Esophagus (tissue), 2 donors: ENCODE data around the gene FYCO1. TPM values are rescaled to one million over a fixed set of nuclear protein-coding genes. Genes with fewer than 3 reads are reported as not detected.
A peak's percentile ranks its signal among the peaks of the same experiment; 100 is the strongest.

ENCODE experiments used
- H3K27ac ChIP-seq, 2 donors: one replicate each; pipeline ENCODE4 v1.5.1; 2013; ENCODE audit warnings: low read depth in 2 of 2, mild to moderate bottlenecking in 2 of 2, inconsistent platforms in 1 of 2, low read length in 1 of 2, moderate library complexity in 1 of 2
- H3K27me3 ChIP-seq, 2 donors: one replicate each; pipeline ENCODE4 v1.6.1; 2013; ENCODE audit warnings: low read length in 2 of 2, control low read depth in 1 of 2, mild to moderate bottlenecking in 1 of 2; ENCODE audit not compliant: insufficient read depth in 2 of 2, control insufficient read depth in 1 of 2
- H3K36me3 ChIP-seq, 2 donors: one replicate each; pipeline ENCODE4 v1.6.1; 2013; ENCODE audit warnings: low read length in 1 of 2; ENCODE audit not compliant: control insufficient read depth in 2 of 2, insufficient read depth in 2 of 2
- H3K4me1 ChIP-seq, 2 donors: one replicate each; pipeline ENCODE4 v1.6.1; 2013; ENCODE audit warnings: low read length in 1 of 2; ENCODE audit not compliant: control insufficient read depth in 2 of 2, insufficient read depth in 2 of 2
- H3K4me3 ChIP-seq, 2 donors: one replicate each; pipeline ENCODE4 v1.5.1; 2013; ENCODE audit warnings: low read length in 2 of 2, mild to moderate bottlenecking in 2 of 2, low read depth in 1 of 2, moderate library complexity in 1 of 2
- H3K9me3 ChIP-seq, 2 donors: one replicate each; pipeline ENCODE4 v1.6.1; 2013; ENCODE audit warnings: mild to moderate bottlenecking in 2 of 2, low read depth in 1 of 2, low read length in 1 of 2, moderate library complexity in 1 of 2; ENCODE audit not compliant: control insufficient read depth in 2 of 2, insufficient read depth in 1 of 2
- WGBS, 2 donors: extraction: QIAGEN DNeasy Blood & Tissue Kit; methylation state at CpG; one replicate each; pipeline ENCODE4 v1.1.7; 2013; 5-methylcytosine and 5-hydroxymethylcytosine counted together
- polyA plus RNA-seq, 2 donors: library from polyadenylated mRNA; stranded (reverse); fragments of 200-250 nt; gene quantifications; one replicate each; pipeline ENCODE4 v1.2.3, GENCODE V29; 2013
- donor health status: healthy with polysubstance abuse.
- donor health status: Bipolar disorder and iron deficiency.

FYCO1 gene
- polyA plus RNA-seq, 2 donors, result 9.6 to 11.9 TPM

DNA sequence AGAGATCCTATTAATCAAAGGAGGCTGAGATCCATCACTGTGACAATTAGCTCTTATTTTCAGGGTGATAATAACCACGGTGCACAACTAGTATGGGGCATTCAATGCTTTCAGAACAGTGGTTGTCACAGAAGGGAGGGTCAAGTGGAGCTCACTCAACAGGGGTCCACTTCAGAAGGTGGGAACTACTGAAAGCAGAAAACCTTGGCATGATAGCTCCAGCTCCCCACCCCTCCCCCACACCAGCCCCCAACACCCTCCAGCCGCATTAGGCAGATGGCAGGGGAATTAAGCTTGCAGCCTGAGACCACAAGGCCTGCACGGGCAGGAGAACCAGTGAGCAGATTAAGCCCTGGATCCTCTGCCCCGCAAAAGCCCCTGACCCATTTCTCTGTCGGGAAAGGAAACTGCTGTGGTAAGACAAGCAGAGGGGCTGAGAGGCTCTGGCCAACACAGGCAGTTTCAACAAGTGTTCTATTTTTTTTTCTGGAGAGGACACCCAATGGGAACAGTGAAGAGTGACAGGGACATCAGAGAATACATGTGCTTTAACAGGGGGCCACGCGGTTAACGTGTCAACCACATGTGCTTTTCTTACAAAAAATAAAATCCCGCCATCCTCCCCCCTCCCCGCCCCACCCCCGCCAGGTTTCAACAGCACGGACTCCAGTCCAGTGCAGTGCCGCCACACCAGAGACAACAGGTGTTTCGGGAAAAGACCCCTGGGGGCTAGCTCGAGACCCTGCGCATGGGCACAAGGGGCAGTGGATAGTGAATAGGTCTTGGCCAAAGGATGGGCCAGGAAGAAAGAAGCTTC, 997 bp downstream of the FYCO1 start:
- WGBS, 2 donors, result 7 to 12% methylated on average over 16 of the region's 16 CpGs
- Histone ChIP-seq H3K27ac (peak overlapping the region; percentile 95 to 96), H3K27me3 (no peaks in the 10 kb centered on the region), H3K4me3 (peak overlapping the region; percentile 93 to 96), H3K9me3 (no peaks in the 10 kb centered on the region), H3K4me1 (peaks cover 5 to 11% of the 10 kb centered on the region in 2 donors), H3K36me3 (no peaks in the 10 kb centered on the region)

DNA sequence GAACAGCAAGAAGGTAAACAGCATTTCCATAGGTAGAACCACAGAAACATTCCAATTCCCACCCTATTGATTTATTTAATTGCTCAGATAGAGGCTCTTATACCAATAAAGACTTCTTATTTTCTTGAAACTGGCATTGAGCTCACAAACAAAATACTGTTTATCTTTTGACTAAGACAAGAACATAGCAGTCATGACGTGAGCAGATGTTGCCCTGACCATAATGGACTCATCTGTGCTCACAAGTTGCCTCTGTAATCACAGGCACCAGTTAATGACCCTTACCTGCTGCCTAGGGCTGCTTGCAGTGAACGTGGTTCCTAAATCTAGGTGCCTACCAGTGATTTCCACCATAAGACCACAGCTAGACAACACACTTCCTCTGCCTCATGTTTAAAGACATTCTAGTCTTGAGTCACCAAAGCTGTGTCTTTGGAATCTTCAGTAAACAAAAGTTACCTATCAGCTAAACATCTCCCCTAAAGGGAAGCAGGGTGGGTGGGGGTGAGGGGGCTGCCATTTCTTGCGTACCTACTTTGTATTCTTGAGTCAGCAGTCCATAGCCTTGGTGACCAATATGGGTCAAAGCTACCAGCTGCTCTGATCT, 2.1 kb downstream of the FYCO1 start:
- Histone ChIP-seq H3K27ac (peak overlapping the region; percentile 2 to 57), H3K4me1 (peaks cover 8 to 18% of the 10 kb centered on the region in 2 donors), H3K36me3 (no peaks in the 10 kb centered on the region), H3K4me3 (no peak overlapping the region), H3K27me3 (no peaks in the 10 kb centered on the region), H3K9me3 (no peaks in the 10 kb centered on the region)
- WGBS, 2 donors, result 76% methylated on average over 3 of the region's 3 CpGs

DNA sequence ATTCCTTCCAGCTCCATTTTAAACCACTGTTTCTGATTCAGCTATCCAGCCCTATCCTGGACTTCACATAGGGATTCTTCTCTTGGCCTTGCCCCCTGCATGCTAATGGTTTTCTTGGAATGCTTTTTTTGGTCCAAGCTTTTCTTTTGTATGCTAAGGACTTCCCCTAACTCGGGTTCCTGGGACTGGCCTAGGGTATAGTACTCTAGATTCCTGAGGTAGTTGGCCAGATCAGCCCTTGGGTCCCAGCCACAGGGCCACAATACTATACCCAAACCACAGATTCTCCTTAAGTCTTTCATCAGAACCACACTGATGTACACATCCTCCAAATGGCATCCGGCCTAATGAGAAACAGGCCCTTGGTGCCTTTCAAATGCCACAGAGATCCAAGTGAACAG, 2.8 kb downstream of the FYCO1 start:
- no peaks in the 10 kb centered on the region for H3K9me3 ChIP-seq
- H3K36me3 ChIP-seq, result no peaks in the 10 kb centered on the region
- H3K4me3 ChIP-seq, result no peak overlapping the region
- H3K4me1 ChIP-seq, result peaks cover 10 to 23% of the 10 kb centered on the region in 2 donors
- peak overlapping the region; percentile 11 to 62 for H3K27ac ChIP-seq
- 52 to 53% methylated on average over 2 of the region's 2 CpGs for WGBS, 2 donors
- no peaks in the 10 kb centered on the region for H3K27me3 ChIP-seq

DNA sequence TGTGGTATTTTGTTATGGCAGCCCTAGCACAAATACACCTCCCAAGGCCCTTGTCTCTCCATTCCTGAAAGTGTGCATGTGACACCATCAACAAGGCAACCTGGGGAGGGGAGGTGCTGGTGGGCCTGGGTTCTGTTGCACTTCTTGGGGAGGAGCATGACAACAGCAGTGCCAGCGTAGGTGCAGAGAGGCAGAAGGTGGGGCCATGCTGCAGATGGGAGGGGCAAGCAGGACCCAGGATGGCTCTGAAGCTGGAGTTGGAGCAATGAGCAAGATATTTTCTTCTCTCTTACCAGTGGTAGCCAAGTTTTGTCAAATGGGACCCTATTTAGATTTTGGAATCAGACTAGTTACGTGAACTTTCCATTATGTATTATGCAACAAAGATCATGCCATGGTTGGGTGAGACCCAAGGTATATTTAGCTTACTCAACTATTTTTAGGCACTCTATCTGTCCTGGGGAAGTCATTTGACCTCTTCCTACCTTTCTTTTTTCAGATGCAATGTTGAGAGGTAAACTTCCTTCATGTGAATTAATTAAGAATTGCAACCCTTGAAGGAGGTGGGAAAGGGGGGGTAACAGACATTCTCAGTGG, 3.4 kb downstream of the FYCO1 start:
- no peaks in the 10 kb centered on the region for H3K36me3 ChIP-seq
- H3K9me3 ChIP-seq, result no peaks in the 10 kb centered on the region
- peaks cover 14 to 27% of the 10 kb centered on the region in 2 donors for H3K4me1 ChIP-seq
- peak overlapping the region; percentile 58 to 62 for H3K27ac ChIP-seq
- no peaks in the 10 kb centered on the region for H3K27me3 ChIP-seq
- WGBS, 2 donors, result 59 to 68% methylated on average over 2 of the region's 2 CpGs
- H3K4me3 ChIP-seq, result no peak overlapping the region

DNA sequence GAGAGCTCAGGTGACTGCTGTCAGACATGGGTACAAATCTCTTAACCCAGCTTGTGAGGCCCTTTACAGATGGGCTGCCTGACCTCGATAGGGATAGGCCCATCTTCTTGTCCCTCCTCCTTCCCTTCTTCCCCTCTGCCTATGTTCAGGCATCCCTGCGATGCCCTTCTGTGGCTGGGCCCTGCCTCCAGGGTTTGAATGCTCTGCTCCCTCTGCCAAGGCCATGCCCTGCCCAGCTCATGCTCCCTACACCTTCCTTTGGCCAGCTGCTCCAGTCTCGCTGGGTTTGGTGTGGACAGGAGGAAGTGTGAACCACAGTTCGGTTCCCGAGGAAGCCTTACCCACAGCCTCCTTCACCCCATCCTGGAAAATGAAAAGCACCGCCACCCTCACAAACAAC, 4.3 kb downstream of the FYCO1 start:
- H3K36me3 ChIP-seq, result no peaks in the 10 kb centered on the region
- peaks cover 17 to 31% of the 10 kb centered on the region in 2 donors for H3K4me1 ChIP-seq
- H3K4me3 ChIP-seq, result no peak overlapping the region
- H3K27ac ChIP-seq, result peak overlapping the region; percentile 58 to 62
- H3K27me3 ChIP-seq, result no peaks in the 10 kb centered on the region
- no peaks in the 10 kb centered on the region for H3K9me3 ChIP-seq
- 75% methylated on average over 6 of the region's 6 CpGs for WGBS, 2 donors

DNA sequence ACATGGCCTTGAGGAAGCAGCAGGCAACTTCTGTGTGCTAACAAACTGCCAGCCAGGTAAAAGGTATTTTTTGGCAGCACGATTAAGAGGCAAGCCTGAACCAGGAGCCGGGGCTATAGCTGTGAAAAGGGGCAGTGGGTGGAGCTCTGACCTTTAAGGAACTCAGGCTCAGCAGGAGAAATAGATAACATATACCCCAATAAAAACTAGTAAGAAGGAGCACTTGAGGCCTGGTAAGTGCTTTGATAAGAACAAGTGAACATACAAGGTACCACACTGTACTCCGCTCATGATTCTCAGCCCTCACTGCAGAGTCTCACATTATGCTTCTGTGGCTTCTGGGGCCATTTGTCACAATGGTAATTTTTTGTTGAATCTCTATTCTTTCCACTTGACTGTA, 5.4 kb downstream of the FYCO1 start:
- Histone ChIP-seq H3K27me3 (no peaks in the 10 kb centered on the region), H3K27ac (peak overlapping the region; percentile 45 to 97), H3K4me3 (no peak overlapping the region), H3K4me1 (peaks cover 17 to 36% of the 10 kb centered on the region in 2 donors), H3K36me3 (no peaks in the 10 kb centered on the region), H3K9me3 (no peaks in the 10 kb centered on the region)
- WGBS, 2 donors, result 39 to 57% methylated on average over 3 of the region's 3 CpGs

DNA sequence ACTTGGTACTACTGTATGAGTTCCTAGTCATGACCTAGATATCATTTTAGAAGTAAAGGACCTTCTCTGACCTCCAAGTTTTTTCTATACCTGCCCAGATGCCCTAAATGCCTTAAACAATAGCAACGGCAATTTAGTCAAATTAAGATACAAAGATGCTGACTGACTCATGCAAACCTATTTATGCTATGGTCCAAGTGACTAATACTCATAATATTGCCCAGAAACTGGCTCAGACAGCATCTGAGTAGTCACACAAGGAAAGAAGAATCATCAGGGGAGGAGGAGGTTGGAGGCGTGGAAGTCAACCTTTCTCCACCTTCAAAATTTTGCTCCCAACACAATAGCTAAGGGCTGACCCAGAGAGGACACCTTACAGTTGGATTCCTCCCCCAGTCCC, 6.8 kb downstream of the FYCO1 start:
- 42 to 48% methylated on average over 2 of the region's 2 CpGs for WGBS, 2 donors
- Histone ChIP-seq H3K27ac (peak overlapping the region; percentile 80 to 97), H3K9me3 (no peaks in the 10 kb centered on the region), H3K4me1 (peaks cover 17 to 36% of the 10 kb centered on the region in 2 donors), H3K27me3 (no peaks in the 10 kb centered on the region), H3K36me3 (peaks cover 0 to 1% of the 10 kb centered on the region in 2 donors), H3K4me3 (no peak overlapping the region)

DNA sequence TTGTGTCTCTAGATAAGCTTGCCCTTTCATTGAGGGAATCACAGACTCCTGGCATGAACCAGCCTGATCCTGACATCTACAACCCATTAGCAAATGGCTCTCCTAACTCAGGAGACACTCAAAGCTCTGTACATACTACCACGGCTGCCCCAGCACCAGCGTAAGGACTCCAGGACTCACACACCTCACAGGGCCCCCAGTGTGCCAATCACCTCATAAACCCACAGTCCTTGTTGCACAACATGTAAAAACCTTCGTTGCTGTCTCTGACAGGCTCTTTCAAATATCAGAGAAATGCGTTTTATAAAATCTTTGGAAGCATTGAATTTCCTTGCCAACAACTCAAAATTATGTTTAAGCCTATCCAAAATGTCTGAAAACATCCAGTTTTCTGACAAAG, 7.3 kb downstream of the FYCO1 start:
- peak overlapping the region; percentile 73 to 92 for H3K27ac ChIP-seq
- H3K9me3 ChIP-seq, result no peaks in the 10 kb centered on the region
- no peak overlapping the region for H3K4me3 ChIP-seq
- WGBS, 2 donors, result 70 to 77% methylated on average over 4 of the region's 4 CpGs
- H3K36me3 ChIP-seq, result peaks cover 0 to 3% of the 10 kb centered on the region in 2 donors
- H3K27me3 ChIP-seq, result no peaks in the 10 kb centered on the region
- H3K4me1 ChIP-seq, result peaks cover 17 to 36% of the 10 kb centered on the region in 2 donors

DNA sequence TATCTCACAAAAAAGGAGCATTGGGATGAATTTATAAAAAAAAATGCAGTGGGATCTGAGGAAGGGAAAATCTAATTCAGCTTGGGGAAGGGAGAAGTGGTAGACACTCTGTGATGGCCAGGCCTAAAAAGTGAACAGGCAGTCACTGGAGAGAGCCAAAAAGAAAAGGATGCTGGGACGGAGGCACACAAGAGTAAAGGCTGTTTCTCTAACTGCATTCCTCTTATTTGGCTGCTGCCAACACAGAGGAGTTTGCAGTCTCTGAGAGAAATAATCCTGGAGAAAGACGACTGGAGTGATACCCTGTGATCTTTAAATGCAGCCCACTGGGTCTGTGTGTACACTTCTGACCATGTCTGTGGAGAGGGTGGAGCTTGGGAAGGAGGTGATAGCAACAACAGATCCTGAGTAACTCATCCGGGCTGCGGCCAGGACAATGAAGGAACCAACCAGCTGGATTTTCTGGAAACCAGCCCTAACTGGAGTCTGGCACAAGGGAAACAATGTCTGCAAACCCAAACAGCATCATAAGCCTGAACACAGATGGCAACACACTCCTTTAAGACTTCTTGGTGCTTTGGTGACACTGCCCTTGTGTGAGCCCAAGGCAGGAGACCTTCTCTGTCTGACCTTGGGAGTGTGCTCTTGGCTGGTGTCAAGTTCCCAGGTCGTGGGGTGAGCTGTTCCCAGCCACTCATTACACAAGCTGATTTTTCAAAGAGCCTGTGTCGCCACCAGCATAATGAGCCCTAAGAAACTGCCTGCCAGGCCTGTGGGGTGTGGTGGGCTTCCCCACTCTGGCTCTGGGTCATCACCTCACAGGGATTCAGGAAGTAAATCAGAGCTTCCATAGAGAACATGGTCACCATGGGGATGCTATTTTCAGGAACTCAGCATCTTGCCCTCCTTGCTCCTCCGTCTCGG, 8.0 kb downstream of the FYCO1 start:
- 41 to 48% methylated on average over 8 of the region's 8 CpGs for WGBS, 2 donors
- Histone ChIP-seq H3K4me3 (no peak overlapping the region), H3K36me3 (peaks cover 0 to 9% of the 10 kb centered on the region in 2 donors), H3K27ac (peak overlapping the region; percentile 73 to 92), H3K4me1 (peaks cover 15 to 32% of the 10 kb centered on the region in 2 donors), H3K27me3 (no peaks in the 10 kb centered on the region), H3K9me3 (no peaks in the 10 kb centered on the region)
